GM21381 (cell line): ENCODE data around the gene UQCRFS1.

Experiments
- ATAC-seq: cut with Tn5 transposase; IDR thresholded peaks from one replicate; pipeline ENCODE4 v1.9.1; 2021; ENCODE audit warnings: mild to moderate bottlenecking, moderate library complexity; ENCODE audit not compliant: unreplicated experiment

The UQCRFS1 gene

DNA sequence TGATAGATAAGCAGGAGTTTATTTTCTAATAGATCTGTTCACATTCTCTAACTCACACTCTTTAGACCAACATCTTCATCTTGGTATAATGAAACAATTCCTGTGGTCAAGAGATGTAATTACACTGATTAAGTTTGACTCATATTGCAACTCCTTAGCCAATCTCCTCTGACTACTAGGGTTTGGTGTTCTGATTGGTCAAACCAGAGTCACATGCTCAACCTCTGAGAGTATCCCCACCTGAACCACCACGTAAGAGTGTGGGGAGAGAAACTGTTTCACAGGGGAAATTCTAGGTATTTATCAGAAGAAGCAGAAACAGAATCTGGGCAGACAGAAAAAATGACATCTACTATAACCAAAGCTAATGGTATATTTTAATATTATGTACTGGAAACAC lies 42.4 kb downstream of the UQCRFS1 start:
- ATAC-seq, result no peak

DNA sequence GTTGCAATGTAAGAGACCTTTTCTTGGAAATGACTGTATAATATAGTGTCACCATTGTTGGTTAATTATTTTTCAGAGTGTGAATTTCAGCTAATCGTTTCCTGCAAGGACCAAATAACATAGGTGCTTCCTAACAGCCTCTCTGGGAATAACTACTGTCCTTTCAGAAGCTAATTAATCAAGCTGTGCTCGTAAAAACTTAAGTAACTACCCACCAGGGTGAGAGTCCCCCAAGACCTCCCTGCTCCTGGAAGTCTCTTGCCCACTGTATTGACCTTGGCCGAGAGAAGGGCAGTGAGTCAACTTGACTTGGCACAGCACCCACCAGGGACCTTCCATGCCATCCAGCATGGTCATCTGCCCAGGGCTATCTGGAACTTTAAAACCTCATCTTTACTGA lies 50.3 kb downstream of the UQCRFS1 start:
- no peak for ATAC-seq

DNA sequence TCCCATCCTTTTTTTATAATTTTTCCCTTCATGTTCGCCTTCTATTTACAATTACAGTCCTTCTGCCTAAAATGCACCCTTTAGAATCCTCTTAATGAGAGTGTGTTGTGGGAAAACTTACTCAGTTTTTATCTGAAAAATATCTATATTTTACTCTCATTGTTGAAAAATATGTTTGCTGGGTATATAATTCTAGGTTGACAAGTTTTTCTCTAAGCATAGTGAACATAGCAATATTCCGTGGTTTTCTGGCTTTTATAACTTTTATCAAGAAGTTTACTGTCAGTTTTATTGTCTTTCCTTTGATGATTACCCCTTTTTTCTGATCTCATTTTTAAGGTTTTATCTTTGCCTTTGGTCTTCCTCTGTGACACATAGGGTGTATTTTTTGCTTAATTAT lies 57.3 kb downstream of the UQCRFS1 start:
- ATAC-seq, result no peak
